HG02852 (cell line): ENCODE results near the gene PDE7B.

Source experiments
- ATAC-seq: cut with Tn5 transposase; IDR thresholded peaks from one replicate; pipeline ENCODE4 v1.9.1; 2021; ENCODE audit warnings: mild to moderate bottlenecking, moderate library complexity; ENCODE audit not compliant: unreplicated experiment

The PDE7B gene

DNA sequence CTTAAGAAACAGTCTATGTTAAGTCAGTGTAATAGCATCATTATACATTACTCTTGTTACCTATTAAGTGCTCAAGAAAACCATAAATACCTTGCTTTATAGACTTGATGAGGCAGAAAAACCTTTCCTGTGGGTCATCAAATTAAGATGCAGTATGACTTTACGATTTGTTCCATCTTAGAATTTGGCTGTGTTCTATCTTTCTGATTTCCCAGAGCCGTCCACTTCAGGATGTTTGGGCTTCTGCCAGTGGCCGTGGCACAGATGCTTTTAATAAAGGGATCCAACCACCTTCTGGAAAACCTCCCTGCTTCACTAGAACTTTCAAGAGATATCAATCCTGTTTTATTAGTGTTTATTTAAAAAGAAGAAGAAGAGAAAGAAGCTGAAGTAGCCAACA is 71.2 kb downstream of the PDE7B start:
- ATAC-seq: no peak

DNA sequence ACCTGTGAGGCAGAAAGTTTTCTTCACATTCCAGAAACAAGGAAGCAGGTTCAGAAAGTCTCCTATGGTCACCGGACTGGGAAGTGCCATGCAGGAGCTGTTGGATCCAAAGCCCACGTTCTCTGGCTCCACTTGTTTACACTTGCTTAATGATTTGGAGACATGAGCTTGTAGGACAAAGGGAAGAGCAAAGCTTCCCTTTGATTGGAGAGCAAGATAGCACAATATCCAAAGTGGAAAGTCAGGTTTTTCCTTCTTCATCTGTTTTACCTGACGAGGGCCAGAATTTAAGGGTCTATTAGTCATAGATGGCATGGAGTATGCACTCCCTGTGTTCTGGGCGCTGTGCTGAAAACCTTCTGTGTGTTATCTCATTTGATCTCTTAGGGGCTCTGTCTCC is 81.2 kb downstream of the PDE7B start:
- no peak for ATAC-seq

DNA sequence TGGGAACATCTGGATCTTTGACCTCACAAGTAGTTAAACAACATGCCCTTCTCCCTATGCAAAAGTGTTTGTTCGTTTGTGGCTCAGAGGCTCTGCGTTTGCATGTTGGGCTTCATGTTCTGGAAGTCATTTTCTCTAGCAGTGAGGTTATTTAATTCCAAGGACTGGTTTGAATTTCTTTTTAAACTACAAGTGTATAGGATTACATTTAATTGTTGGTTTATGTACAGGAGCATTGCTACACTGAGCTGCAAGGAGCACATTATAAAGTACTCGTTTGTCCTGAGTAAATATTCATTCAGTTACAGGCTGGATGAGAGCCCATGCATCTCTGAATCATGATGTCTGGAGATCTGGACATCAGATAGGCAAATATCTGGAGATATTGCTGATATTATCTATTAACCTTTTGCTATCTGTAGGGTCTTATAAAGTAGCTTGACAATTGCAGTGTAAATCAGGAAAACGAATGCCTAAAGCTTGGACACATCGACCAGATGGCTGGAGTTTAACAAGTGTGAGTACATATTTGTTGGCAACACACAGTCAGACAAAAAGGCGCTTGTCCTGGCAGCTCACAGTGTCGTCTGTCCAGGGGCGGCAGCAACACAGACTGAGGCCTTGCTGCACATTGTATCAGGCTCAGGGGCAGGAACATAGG is 84.6 kb downstream of the PDE7B start:
- ATAC-seq: no peak

DNA sequence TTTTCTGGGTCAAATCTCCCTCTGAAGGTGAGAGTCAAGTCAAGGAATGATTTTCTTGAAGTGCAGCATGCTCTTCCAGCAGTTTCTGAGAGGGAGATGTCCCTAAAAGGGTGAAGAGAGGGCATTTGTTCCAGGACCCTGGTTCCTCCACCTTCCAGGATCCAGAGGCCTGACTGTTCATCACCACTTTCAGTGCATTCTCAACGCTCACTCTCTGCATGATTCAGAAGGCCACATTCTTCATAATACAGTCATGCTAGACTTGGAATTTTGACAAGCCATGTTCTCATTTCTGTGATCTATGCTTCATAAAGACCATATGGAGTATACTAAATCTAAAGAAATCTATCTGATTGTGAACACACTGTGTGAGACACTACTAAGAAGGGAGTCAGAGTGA is 85.1 kb downstream of the PDE7B start:
- no peak for ATAC-seq

DNA sequence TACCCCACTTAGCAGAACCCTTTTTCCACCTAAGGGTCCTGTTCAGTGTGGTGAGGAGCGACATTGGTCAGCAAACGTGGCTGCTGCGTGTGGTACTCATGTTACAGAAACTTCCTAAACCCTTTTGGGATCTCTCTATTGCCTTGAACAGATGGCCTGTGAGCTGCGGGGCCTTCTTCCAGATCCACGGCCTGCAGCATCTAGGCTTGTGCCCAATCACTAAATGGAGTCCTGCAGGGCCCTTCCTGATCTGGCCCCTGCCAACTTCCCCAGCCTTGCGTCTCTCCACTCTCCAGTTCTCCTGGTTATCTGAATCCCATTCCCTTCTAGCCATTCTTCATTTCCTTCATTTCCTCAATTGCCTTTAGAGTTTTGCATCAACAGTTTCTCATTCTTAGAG is 85.6 kb downstream of the PDE7B start:
- no peak for ATAC-seq

DNA sequence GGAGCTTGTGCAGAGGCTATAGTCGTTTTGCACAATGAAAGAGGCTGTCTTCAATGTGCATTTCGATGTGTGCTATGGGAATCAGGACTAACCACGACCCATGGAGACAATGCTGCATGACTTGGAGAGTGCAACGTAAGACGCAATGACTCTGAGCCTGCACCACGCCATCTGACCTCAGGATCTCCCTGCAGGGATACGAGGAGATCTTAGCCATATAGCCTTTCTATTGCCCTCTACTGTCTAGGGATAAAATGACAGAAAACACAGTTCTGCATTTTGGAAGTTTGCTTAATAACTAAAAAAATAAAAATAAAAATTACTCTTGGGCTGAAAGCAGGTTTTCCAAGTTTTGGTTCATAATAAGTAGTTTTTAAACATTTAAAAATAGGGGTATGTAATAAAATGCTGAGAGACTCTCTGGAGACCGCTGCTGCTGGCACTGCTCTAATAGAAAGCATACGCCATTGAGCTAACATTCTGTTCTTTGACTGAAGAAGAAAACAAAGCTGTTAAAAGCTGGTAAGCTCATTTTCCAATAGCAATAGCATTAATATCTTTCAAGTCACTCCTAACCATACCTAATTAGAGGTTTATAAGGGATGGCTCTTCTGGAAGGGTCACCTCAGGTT is 87.2 kb downstream of the PDE7B start:
- ATAC-seq: no peak

DNA sequence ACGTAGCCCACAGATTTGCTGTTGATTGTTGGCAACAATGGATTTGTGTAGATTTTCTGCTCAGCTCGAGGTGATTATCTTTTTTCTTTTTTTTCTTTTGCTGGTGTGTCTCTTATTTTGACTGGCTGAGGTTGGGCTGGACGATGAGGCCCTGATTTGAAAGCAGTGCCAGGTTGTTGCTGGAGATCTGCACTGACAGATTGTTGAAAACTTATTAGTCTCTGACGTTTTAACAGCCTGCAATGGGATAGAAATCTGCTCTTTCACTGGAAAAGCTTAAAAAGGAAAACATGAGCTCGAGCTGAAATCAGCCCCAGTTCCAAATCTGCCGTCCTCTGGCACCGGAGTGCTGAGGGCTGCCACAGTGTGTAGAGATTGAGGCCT is 87.7 kb downstream of the PDE7B start:
- no peak for ATAC-seq

DNA sequence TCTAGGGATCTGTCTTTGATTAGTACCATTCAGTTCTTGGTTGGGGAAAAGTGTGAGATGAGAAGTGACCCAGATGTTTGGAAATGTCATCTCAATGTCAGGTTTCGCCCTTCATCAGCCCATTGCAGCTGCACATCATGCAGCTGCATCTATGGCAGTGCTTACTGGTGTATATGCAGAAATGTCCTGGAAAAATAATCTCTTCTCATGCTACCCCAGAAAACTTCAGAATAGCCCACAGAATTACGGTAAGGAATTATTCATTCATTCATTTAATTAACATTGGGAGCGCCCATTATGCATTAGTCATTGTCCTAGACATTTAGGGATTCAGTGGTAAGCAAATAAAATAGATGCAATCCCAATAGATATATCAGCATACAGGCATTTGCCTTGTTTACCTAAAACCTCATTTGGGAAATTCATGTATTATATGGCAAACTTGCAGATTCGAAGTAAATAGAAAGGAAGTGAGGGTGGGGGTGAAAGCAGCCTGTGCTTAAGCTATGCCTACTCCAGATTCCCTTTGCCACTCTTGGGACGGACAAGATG is 89.2 kb downstream of the PDE7B start:
- ATAC-seq: no peak

DNA sequence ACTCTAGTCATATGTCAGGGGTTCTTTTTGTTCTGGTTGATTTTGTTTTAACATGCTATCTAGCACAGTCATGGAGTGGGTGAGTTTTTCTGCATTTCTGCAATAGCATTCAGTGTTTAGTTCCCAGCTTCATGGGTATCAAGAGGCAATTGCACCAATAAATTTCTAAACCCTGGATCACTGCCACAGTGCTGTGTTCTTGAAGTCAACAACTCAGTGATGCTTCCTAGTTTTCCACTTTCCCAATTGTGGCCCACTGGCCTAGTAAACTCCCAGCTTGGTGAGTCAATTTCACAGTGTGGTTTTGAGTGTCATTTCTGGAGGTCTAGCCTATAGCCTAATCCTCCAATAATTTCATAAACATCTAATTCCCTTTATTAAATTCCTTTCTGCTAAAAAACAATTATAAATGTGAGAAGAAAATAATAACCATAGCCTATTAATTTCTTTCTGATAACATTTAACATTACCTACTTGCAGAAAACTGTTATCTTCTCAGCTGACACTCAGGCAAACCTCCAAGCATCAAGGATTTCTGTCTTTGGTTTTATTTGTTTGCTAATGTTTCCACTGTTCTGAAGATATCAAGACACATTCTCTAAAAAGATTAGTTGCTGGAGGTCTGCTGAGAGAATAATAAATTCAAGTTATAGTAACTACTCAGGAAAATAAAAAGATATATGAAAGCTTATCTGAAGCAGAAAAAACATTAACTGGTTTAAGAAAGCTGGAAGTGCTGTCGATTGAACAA is 89.9 kb downstream of the PDE7B start:
- ATAC-seq: no peak

DNA sequence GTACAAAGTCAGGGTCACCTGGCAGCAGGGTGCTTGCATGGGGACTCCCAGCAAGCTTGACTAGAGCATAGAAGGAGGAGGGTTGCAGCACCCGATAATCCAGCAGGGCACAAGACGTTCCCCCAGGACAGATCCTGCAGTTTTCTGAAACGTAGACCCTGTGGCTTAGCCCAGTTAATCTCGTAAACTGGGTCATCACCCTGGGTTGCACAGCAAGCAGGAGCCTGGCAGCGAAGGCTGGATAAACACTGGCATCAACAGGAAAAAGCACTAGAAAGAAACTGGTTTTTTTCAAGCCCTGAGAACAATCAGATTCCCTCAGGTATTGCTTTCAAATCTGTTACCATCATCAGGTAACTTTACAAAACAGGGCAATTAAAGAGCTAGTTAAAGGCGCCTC is 92.6 kb downstream of the PDE7B start:
- ATAC-seq: no peak

DNA sequence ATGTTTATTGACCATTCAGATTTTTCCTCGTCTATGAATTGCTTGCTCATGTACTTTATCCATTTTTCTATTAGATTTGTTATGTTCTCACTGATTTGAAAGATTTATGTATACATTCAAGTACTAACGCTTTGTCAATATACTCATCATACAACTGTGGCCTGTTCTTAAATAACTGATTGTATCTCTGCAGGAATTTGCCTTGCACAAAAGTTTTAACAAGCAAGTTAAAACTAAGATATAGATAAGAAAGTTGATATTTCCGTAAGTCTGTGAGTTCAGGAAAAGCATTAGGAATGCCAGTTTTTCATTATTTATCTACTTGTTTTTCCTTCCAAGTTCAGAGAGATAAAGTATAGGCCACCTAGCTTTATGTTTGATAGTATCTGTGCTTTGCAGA is 95.2 kb downstream of the PDE7B start:
- ATAC-seq: no peak

DNA sequence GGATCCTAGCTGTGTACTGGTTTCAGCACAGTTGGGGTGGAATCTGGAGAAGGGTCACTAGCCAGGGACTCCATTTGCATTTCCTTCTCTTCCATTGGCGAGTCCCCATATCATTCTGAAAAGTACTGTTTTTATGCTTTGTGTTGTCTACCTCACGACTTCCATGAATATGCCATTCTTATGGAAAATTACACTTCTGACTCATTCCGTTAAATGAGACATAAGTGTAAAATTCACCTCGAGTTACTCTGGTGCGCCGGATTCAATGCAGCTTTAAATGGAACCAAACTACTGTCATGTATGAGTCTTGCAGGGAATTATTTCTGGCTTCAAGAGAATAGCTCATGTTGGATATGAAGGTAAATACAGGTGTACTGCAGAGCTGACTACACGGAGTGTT is 99.2 kb downstream of the PDE7B start:
- no peak for ATAC-seq

DNA sequence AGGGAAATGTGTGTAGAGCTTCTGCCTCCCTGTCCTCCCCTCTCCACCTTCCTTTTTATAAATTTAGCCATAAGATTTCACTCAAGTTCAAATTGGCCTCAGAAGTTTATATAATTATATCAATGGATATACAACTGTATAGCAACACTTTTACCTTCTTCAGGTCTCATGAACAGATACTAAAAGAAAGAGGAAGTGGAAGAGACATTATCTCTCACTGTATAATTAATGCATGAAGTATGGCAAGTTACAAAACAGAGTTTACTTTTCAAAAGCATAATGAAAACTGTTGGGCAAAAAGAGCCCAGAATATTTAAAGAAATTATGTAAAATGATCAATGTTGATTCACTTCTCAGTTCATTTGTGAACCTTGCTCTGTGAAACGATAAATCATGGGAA is 99.7 kb downstream of the PDE7B start:
- no peak for ATAC-seq

DNA sequence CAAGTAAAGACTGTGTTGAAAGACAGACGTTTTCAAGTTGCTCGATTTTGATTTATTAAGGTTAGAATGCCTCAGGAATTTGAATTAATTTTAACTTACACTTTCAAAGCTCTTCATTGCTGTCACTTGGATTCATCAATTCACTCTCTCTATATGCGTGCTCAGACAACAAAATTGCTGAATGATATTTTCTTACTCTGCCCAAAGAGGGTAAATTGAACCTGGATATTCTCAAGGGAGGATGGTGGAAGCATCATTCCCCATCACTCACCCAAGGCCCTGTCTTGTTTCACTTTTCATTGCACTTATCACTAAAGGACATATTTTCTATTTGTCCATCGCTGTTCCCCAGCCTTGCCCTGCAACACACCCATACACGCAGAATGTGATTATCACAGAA is 102.3 kb downstream of the PDE7B start:
- no peak for ATAC-seq

DNA sequence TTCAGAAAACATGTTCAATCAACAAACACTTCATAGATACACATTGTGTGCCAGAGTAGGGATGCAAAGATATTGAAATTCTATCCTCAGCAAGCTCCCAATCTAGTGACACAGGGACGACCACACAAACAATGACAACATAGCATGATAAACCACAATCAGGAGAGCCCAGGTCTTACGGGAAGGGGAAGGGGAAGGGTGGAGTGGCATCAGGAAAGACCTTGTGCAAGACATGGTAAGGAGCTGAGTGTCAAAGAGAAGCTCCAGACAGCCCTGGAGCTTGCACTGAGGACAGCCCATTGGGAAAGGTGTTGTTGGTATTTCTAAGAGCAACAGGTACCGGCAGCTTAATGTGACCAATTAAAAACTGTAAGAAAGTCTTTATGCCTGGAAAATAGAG is 103.6 kb downstream of the PDE7B start:
- no peak for ATAC-seq

DNA sequence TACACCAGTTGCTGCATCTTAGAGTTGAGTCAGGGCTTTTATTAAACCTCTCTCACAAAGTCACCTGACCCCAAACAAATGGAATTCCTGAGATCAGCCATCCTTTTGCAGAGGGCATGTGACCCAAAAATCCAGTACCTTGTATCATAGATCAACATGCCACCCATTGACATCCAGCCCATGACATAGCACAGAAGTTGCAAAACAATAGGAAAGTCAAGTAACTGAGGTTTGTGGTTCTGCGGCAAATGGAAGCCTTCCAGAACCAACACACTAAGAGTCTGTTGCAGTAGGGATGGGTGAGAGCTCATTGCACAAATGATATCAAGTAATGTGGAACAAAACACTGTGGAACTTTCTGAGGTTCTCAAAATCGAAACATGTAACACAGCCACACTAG is 111.2 kb downstream of the PDE7B start:
- no peak for ATAC-seq

DNA sequence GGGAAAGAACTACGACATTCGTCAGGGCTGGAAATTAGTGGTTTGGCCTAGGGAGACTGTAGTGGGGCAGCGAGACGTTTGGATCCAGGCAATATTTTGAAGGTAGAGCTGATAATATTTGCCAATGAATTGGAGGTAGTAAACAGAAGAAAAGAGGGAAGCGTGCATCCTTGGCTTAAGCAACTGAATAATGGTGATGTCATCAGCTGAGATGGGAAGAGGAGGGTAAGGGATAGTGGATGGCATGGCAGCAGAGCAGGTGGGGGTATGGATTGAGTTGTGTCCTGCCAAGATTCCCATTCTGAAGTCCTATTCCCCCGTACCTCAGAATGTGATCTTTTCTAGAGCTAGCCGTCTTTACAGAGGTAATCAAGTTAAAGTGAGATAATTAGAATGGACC is 119.2 kb downstream of the PDE7B start:
- ATAC-seq: no peak

DNA sequence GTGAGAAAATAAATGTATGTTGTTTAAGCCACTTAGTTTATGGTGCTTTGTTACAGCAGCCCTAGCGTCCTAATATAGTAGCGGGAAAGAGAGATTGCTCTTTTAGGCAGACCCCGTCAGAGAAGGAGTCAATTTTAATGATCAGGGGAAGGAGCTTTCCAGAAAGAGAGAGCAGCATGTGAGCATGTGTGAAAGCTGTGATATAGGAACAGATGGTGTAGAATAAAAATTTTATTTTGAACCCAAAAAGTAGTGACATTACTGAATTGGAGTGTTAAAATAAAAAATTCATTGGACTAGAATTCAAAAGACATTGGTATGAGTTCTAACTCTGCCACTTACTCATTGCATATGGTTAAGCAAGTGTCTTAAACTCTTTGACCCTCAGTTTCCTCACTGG is 119.8 kb downstream of the PDE7B start:
- no peak for ATAC-seq

DNA sequence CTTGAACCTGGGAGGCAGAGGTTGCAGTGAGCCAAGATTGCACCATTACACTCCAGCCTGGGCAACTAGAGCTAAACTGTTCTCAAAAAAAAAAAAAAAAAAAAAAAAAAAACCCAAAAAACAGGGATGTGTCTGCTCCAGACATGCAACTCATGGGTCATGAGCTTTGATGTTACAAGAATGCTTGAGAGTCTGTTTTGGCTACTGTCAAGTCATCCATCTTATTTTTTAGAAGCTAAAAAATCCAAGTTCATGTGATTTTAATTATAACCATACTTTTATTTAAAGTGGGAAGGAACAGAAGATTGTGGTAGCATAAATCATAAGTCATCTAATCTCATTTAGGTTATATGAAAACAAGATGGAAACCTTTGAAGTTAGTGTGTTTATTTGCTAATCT is 120.6 kb downstream of the PDE7B start:
- ATAC-seq: no peak

DNA sequence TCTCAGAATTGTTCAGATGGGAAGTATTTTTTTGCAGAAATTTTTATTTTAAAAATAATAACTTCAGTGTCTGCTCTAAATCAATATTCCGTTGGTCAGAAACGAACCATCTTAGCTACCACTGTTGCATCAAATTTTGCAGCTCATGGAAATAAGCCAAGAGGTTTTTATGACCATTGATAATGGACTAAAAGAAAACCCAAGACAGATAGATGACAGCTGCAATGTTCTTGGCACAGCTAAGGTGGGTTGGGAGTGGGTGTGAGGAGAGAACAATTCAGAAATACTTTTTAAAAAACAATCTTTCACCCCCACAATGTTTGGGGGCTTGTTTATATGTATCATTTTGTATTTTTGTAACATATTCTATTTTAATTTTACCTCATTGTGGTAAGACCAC is 121.1 kb downstream of the PDE7B start:
- no peak for ATAC-seq

DNA sequence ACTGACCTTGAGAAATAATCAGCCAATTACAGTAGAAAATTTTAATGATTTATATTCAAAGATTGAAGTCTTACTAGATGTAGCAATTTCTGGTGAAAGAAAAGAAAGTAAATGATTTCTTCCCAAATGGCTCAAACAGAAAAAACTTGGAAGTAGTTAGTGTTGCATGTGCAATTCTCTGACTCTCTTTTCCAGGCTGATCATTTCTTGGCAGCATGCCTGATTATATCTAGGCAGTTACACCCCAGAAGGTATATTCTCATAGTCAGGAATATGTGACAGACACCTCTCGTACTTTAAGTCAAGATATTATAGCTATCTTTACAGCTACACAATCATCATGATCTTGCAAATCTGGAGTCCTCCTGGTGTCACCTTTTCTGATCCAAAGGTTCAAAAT is 122.9 kb downstream of the PDE7B start:
- no peak for ATAC-seq

DNA sequence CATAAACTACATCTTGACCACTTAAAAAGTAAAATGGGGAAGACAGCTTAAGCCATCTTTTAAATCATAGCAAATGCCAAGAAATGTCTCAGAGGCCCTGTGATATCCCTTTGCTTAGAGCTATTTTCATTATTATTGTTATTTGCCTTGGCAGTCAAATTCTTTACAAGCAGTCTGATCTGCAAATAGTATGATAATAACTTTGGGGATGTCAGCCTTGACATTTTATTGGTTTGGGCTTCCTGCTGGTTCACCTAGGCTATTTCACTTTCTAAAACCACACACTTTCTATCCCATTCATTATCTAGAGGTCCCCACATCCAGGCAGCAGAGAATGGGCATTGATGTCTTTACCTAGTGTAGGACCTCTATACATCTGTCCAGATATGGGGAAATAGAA is 125.1 kb downstream of the PDE7B start:
- no peak for ATAC-seq
